Aorta (tissue), 5 donors: Measurements from ENCODE around the gene VEGFA. TPM values are rescaled to one million over a fixed set of nuclear protein-coding genes. Genes with fewer than 3 reads are reported as not detected.

ENCODE experiments used
- ATAC-seq: fragments of 200-7000 bp; cut with Tn5 transposase; one replicate; pipeline ENCODE4 v1.9.1; 2022; ENCODE audit warnings: moderate library complexity; ENCODE audit not compliant: low FRiP score
- DNase-seq, 2 donors: peaks; one replicate each; pipeline ENCODE4 v3.0.0-alpha.2; 2020
- H3K27ac ChIP-seq, 2 donors: one replicate each; pipeline ENCODE4 v1.5.1; 2013; ENCODE audit warnings: low read length in 2 of 2, mild to moderate bottlenecking in 2 of 2, moderate library complexity in 2 of 2, control low read depth in 1 of 2, inconsistent platforms in 1 of 2, low read depth in 1 of 2
- H3K27me3 ChIP-seq, 2 donors: one replicate each; pipeline ENCODE4 v1.6.1; 2013; ENCODE audit warnings: control low read depth in 1 of 2, low read length in 1 of 2, mild to moderate bottlenecking in 1 of 2, moderate library complexity in 1 of 2; ENCODE audit not compliant: insufficient read depth in 2 of 2, control insufficient read depth in 1 of 2
- H3K36me3 ChIP-seq, 2 donors: one replicate each; pipeline ENCODE4 v1.6.1; 2013; ENCODE audit warnings: control low read depth in 1 of 2, low read length in 1 of 2, mild to moderate bottlenecking in 1 of 2; ENCODE audit not compliant: insufficient read depth in 2 of 2, control insufficient read depth in 1 of 2
- H3K4me1 ChIP-seq, 2 donors: one replicate each; pipeline ENCODE4 v1.6.1; 2013; ENCODE audit warnings: low read length in 2 of 2, control low read depth in 1 of 2, mild to moderate bottlenecking in 1 of 2, moderate library complexity in 1 of 2; ENCODE audit not compliant: insufficient read depth in 2 of 2, control insufficient read depth in 1 of 2
- H3K4me3 ChIP-seq, 2 donors: one replicate each; pipeline ENCODE4 v1.5.1; 2013; ENCODE audit warnings: low read length in 2 of 2, control low read depth in 1 of 2, mild to moderate bottlenecking in 1 of 2
- H3K9me3 ChIP-seq: one replicate; pipeline ENCODE4 v1.6.1; 2013; ENCODE audit warnings: mild to moderate bottlenecking, low read length; ENCODE audit not compliant: control insufficient read depth
- WGBS, 2 donors: extraction: QIAGEN DNeasy Blood & Tissue Kit; methylation state at CpG; one replicate each; pipeline ENCODE4 v1.1.7; 2013; 5-methylcytosine and 5-hydroxymethylcytosine counted together
- intact Hi-C, 2 donors: fragments of 100-400 bp; cut with DNase I; formaldehyde crosslinking; loops; one replicate each; pipeline versions ENCODE4 v1.14.2 to v1.15.0; 2022
- polyA plus RNA-seq, 2 donors: library from polyadenylated mRNA; stranded (reverse); fragments of 200-250 nt; gene quantifications; one replicate each; pipeline ENCODE4 v1.2.3, GENCODE V29; 2013
- total RNA-seq, 2 donors: library from RNA; stranded (reverse); fragmentation: NEBNext Ultra II Directional; extraction: Animal tissue kit (Norgen Biotek cat#: 25700); gene quantifications; one replicate each; pipeline ENCODE4 v1.2.1, GENCODE V29; 2021
- donor health status: healthy with polysubstance abuse.
- donor health status: Bipolar disorder and iron deficiency.
- donor health status: DM: no; HTN: no; CAD: no.
- donor health status: DM: no; HTN: no; CAD: no.
- donor health status: DM: yes; HTN: yes; CAD: no.

VEGFA gene
- total and polyA plus RNA-seq, 4 donors: 7.6 to 247 (median 57.6) TPM

- Histone ChIP-seq H3K9me3 (no peaks in the 10 kb centered on the region), H3K27me3 (no peaks in the 10 kb centered on the region), H3K4me1 (no peaks in the 10 kb centered on the region), H3K27ac (no peak overlapping the region), H3K36me3 (peaks cover 2 to 4% of the 10 kb centered on the region in 2 donors), H3K4me3 (no peak overlapping the region)
- 90 to 93% methylated on average over 26 of the region's 26 CpGs for WGBS, 2 donors
- no peak for DNase-seq
- ATAC-seq: no peak
- intact Hi-C loops: no loop called here
Measured at GRCh38 chr6:43784049-43784855, 14.2 kb downstream of the VEGFA start.

- no peaks in the 10 kb centered on the region for H3K4me1 ChIP-seq
- no peak overlapping the region for H3K4me3 ChIP-seq
- WGBS, 2 donors: 85 to 90% methylated on average over 14 of the region's 14 CpGs
- DNase-seq (no peak), ATAC-seq (no peak)
- no peaks in the 10 kb centered on the region for H3K27me3 ChIP-seq
- no peaks in the 10 kb centered on the region for H3K9me3 ChIP-seq
- peaks cover 2 to 4% of the 10 kb centered on the region in 2 donors for H3K36me3 ChIP-seq
- intact Hi-C loops: no loop called here
- H3K27ac ChIP-seq: no peak overlapping the region
Measured at GRCh38 chr6:43785220-43785752, 15.3 kb downstream of the VEGFA start.

GRCh38 chr6:43785904-43786303, 15.9 kb downstream of the VEGFA start:
- H3K36me3 ChIP-seq: peaks cover 2 to 4% of the 10 kb centered on the region in 2 donors
- intact Hi-C loops: no loop called here

GRCh38 chr6:43786664-43787329, 16.8 kb downstream of the VEGFA start:
- intact Hi-C loops: no loop called here

More at GRCh38 chr6:43785904-43786303, 15.9 kb downstream of the VEGFA start:
- no peaks in the 10 kb centered on the region for H3K4me1 ChIP-seq
- ATAC-seq (no peak), DNase-seq (no peak)
- no peaks in the 10 kb centered on the region for H3K9me3 ChIP-seq
- no peak overlapping the region for H3K27ac ChIP-seq
- H3K27me3 ChIP-seq: no peaks in the 10 kb centered on the region
- no peak overlapping the region for H3K4me3 ChIP-seq
- 87 to 90% methylated on average over 3 of the region's 3 CpGs for WGBS, 2 donors

GRCh38 chr6:43788301-43788700, 18.3 kb downstream of the VEGFA start:
- 79 to 87% methylated on average over 5 of the region's 5 CpGs for WGBS, 2 donors
- DNase-seq (no peak), ATAC-seq (no peak)
- Histone ChIP-seq H3K27ac (no peak overlapping the region), H3K36me3 (peaks cover 2 to 4% of the 10 kb centered on the region in 2 donors), H3K9me3 (no peaks in the 10 kb centered on the region), H3K27me3 (no peaks in the 10 kb centered on the region), H3K4me1 (no peaks in the 10 kb centered on the region), H3K4me3 (no peak overlapping the region)
- intact Hi-C loops: no loop called here

More at GRCh38 chr6:43786664-43787329, 16.8 kb downstream of the VEGFA start:
- DNase-seq (no peak), ATAC-seq (no peak)
- WGBS, 2 donors: 41 to 45% methylated on average over 1 of the region's 1 CpG
- no peaks in the 10 kb centered on the region for H3K4me1 ChIP-seq
- H3K4me3 ChIP-seq: no peak overlapping the region
- H3K36me3 ChIP-seq: peaks cover 2 to 4% of the 10 kb centered on the region in 2 donors
- no peak overlapping the region for H3K27ac ChIP-seq
- H3K9me3 ChIP-seq: no peaks in the 10 kb centered on the region
- no peaks in the 10 kb centered on the region for H3K27me3 ChIP-seq

- Histone ChIP-seq H3K27me3 (no peaks in the 10 kb centered on the region), H3K4me1 (no peaks in the 10 kb centered on the region), H3K27ac (no peak overlapping the region), H3K36me3 (peaks cover 0 to 4% of the 10 kb centered on the region in 2 donors), H3K9me3 (no peaks in the 10 kb centered on the region), H3K4me3 (no peak overlapping the region)
- ATAC-seq: no peak
- 95 to 96% methylated on average over 2 of the region's 2 CpGs for WGBS, 2 donors
- DNase-seq: no peak
- intact Hi-C loops: no loop called here
Measured at GRCh38 chr6:43789447-43789846, 19.4 kb downstream of the VEGFA start.

GRCh38 chr6:43790031-43790430, 20.0 kb downstream of the VEGFA start:
- Histone ChIP-seq H3K9me3 (no peaks in the 10 kb centered on the region), H3K4me3 (no peak overlapping the region), H3K27ac (no peak overlapping the region), H3K4me1 (no peaks in the 10 kb centered on the region), H3K36me3 (peaks cover 0 to 3% of the 10 kb centered on the region in 2 donors), H3K27me3 (no peaks in the 10 kb centered on the region)
- DNase-seq (peak in 1 of 2 donors; percentile 74), ATAC-seq (peak; percentile 73)
- 58 to 68% methylated on average over 5 of the region's 5 CpGs for WGBS, 2 donors
- intact Hi-C loops: no loop called here

GRCh38 chr6:43791745-43792422, 21.9 kb downstream of the VEGFA start:
- Histone ChIP-seq H3K9me3 (no peaks in the 10 kb centered on the region), H3K27me3 (no peaks in the 10 kb centered on the region), H3K27ac (no peak overlapping the region), H3K36me3 (no peaks in the 10 kb centered on the region), H3K4me3 (no peak overlapping the region), H3K4me1 (no peaks in the 10 kb centered on the region)
- DNase-seq (peak in 1 of 2 donors; percentile 29), ATAC-seq (no peak)
- WGBS, 2 donors: 76 to 87% methylated on average over 11 of the region's 11 CpGs
- intact Hi-C loops: no loop called here
